Natural killer cell (primary cell): ENCODE measurements around the gene CFAP77. TPM values are rescaled to one million over a fixed set of nuclear protein-coding genes. Genes with fewer than 3 reads are reported as not detected.

Experiments used
- ATAC-seq, 3 donors: fragments of 150-1000 bp in 2 of 3; fragments of 200-7000 bp in 1 of 3; cut with Tn5 transposase; 1 replicate in 1 of 3; 2 replicates in 2 of 3; pipeline ENCODE4 v1.10.0; 2021; ENCODE audit warnings: mild to moderate bottlenecking in 2 of 3, moderate library complexity in 2 of 3
- DNase-seq, 2 donors: peaks; one replicate each; pipeline versions ENCODE4 v3.0.0 to v3.0.0-alpha.2; 2013 to 2021; ENCODE audit warnings: mixed read lengths in 1 of 2
- H3K27ac ChIP-seq: one replicate; pipeline ENCODE4 v1.5.1; 2013; ENCODE audit warnings: mild to moderate bottlenecking, low read length
- H3K27me3 ChIP-seq: one replicate; pipeline ENCODE4 v1.6.1; 2013; ENCODE audit warnings: low read length; ENCODE audit not compliant: control insufficient read depth, insufficient read depth
- H3K36me3 ChIP-seq: one replicate; pipeline ENCODE4 v1.6.1; 2013; ENCODE audit warnings: low read length; ENCODE audit not compliant: control insufficient read depth, insufficient read depth
- H3K4me1 ChIP-seq: one replicate; pipeline ENCODE4 v1.6.1; 2013; ENCODE audit warnings: low read length; ENCODE audit not compliant: control insufficient read depth, insufficient read depth
- H3K4me3 ChIP-seq: one replicate; pipeline ENCODE4 v1.5.1; 2013; ENCODE audit warnings: low read length
- H3K9me3 ChIP-seq: one replicate; pipeline ENCODE4 v1.6.1; 2013; ENCODE audit warnings: low read length; ENCODE audit not compliant: control insufficient read depth, insufficient read depth
- H3K27ac Mint-ChIP-seq, 2 donors: one replicate each; pipeline ENCODE4 v1.8.0; 2022; ENCODE audit warnings: mild to moderate bottlenecking in 2 of 2, mixed read lengths in 2 of 2, moderate library complexity in 1 of 2
- H3K27me3 Mint-ChIP-seq, 2 donors: one replicate each; pipeline ENCODE4 v1.8.0; 2022; ENCODE audit warnings: low read depth in 2 of 2, mixed read lengths in 2 of 2
- H3K36me3 Mint-ChIP-seq: one replicate; pipeline ENCODE4 v1.8.0; 2022; ENCODE audit warnings: mixed read lengths
- H3K4me1 Mint-ChIP-seq, 2 donors: one replicate each; pipeline ENCODE4 v1.8.0; 2022; ENCODE audit warnings: mixed read lengths in 2 of 2
- H3K4me3 Mint-ChIP-seq: one replicate; pipeline ENCODE4 v1.8.0; 2022; ENCODE audit warnings: mild to moderate bottlenecking, moderate library complexity, mixed read lengths
- H3K9me3 Mint-ChIP-seq, 2 donors: one replicate each; pipeline ENCODE4 v1.8.0; 2022; ENCODE audit warnings: mixed read lengths in 2 of 2
- WGBS: methylation state at CpG from one replicate; pipeline ENCODE4 v1.1.7; 2013; ENCODE audit warnings: missing lambda C conversion rate; ENCODE audit not compliant: insufficient coverage; 5-methylcytosine and 5-hydroxymethylcytosine counted together
- intact Hi-C: fragments of 100-400 bp; cut with micrococcal nuclease; formaldehyde crosslinking; loops from one replicate; pipeline ENCODE4 v1.14.2; 2022
- total RNA-seq, 4 donors: library from RNA; stranded (reverse); fragments of 120-200 nt in 1 of 4; gene quantifications; one replicate each; pipeline versions ENCODE4 v1.2.3 to v1.2.4, GENCODE V29; 2013 to 2022
- TF ChIP-seq, protein P1 (sequence below): fragments of 200-600 bp; IDR thresholded peaks from one replicate; pipeline ENCODE4 v1.8.0; 2022; ENCODE audit warnings: antibody characterized with exemption

Gene CFAP77
- total RNA-seq, 3 donors from 2014 or later (not counting 1 experiment from before 2014, with no cell fraction given) = not detected

GRCh38 chr9:132585954-132586829, 176.2 kb downstream of the CFAP77 start:
- no peaks in the 10 kb centered on the region for H3K36me3 ChIP-seq
- H3K4me3 Mint-ChIP-seq = no peak overlapping the region
- H3K27ac Mint-ChIP-seq = no peak overlapping the region
- no peaks in the 10 kb centered on the region for H3K36me3 Mint-ChIP-seq
- no peaks in the 10 kb centered on the region for H3K9me3 ChIP-seq
- H3K27me3 Mint-ChIP-seq = peaks cover 59 to 62% of the 10 kb centered on the region in 2 donors
- no peak for ATAC-seq
- peaks cover 16 to 23% of the 10 kb centered on the region in 2 donors for H3K4me1 Mint-ChIP-seq
- H3K9me3 Mint-ChIP-seq = no peaks in the 10 kb centered on the region
- H3K27ac ChIP-seq = no peak overlapping the region
- intact Hi-C loops = no loop called here
- TF ChIP-seq, protein P1, sequence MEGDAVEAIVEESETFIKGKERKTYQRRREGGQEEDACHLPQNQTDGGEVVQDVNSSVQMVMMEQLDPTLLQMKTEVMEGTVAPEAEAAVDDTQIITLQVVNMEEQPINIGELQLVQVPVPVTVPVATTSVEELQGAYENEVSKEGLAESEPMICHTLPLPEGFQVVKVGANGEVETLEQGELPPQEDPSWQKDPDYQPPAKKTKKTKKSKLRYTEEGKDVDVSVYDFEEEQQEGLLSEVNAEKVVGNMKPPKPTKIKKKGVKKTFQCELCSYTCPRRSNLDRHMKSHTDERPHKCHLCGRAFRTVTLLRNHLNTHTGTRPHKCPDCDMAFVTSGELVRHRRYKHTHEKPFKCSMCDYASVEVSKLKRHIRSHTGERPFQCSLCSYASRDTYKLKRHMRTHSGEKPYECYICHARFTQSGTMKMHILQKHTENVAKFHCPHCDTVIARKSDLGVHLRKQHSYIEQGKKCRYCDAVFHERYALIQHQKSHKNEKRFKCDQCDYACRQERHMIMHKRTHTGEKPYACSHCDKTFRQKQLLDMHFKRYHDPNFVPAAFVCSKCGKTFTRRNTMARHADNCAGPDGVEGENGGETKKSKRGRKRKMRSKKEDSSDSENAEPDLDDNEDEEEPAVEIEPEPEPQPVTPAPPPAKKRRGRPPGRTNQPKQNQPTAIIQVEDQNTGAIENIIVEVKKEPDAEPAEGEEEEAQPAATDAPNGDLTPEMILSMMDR = no peak
- H3K4me3 ChIP-seq = no peak overlapping the region
- WGBS = 6% methylated on average over 40 of the region's 42 CpGs
- H3K27me3 ChIP-seq = peaks cover 90% of the 10 kb centered on the region
- DNase-seq = peak in 1 of 2 donors; percentile 24
- peaks cover 21% of the 10 kb centered on the region for H3K4me1 ChIP-seq

GRCh38 chr9:132586830-132587591, 177.0 kb downstream of the CFAP77 start:
- Mint-ChIP-seq H3K27me3 (peaks cover 59 to 60% of the 10 kb centered on the region in 2 donors), H3K36me3 (no peaks in the 10 kb centered on the region), H3K9me3 (no peaks in the 10 kb centered on the region), H3K4me1 (peaks cover 8 to 16% of the 10 kb centered on the region in 2 donors), H3K27ac (no peak overlapping the region), H3K4me3 (no peak overlapping the region)
- no peak overlapping the region for H3K4me3 ChIP-seq
- no peaks in the 10 kb centered on the region for H3K9me3 ChIP-seq
- H3K27ac ChIP-seq = no peak overlapping the region
- TF ChIP-seq, protein P1 = no peak
- DNase-seq (no peak), ATAC-seq (no peak)
- WGBS = 4% methylated on average over 74 of the region's 74 CpGs
- H3K27me3 ChIP-seq = peaks cover 91% of the 10 kb centered on the region
- intact Hi-C loops = no loop called here
- H3K4me1 ChIP-seq = peaks cover 14% of the 10 kb centered on the region
- no peaks in the 10 kb centered on the region for H3K36me3 ChIP-seq

- ATAC-seq (no peak), DNase-seq (no peak)
- Mint-ChIP-seq H3K4me3 (no peak overlapping the region), H3K27me3 (peaks cover 62 to 63% of the 10 kb centered on the region in 2 donors), H3K27ac (no peak overlapping the region), H3K4me1 (peaks cover 7 to 15% of the 10 kb centered on the region in 2 donors), H3K9me3 (no peaks in the 10 kb centered on the region), H3K36me3 (no peaks in the 10 kb centered on the region)
- Histone ChIP-seq H3K9me3 (no peaks in the 10 kb centered on the region), H3K27ac (no peak overlapping the region), H3K4me1 (peaks cover 9% of the 10 kb centered on the region), H3K27me3 (peaks cover 91% of the 10 kb centered on the region), H3K4me3 (no peak overlapping the region), H3K36me3 (no peaks in the 10 kb centered on the region)
- WGBS = 10% methylated on average over 6 of the region's 6 CpGs
- TF ChIP-seq, protein P1 = no peak
- intact Hi-C loops = no loop called here
Observed at GRCh38 chr9:132587592-132587955, 177.6 kb downstream of the CFAP77 start.
